GM18907 (cell line): ENCODE results near the gene USP3.
"Not testable (repeated sequence)": the region's sequence is repeated elsewhere in the genome, so short reads cannot be mapped to it uniquely, and the experiment has no call there.

ENCODE experiments used
- ATAC-seq: cut with Tn5 transposase; IDR thresholded peaks from one replicate; pipeline ENCODE4 v1.9.1; 2021; ENCODE audit warnings: mild to moderate bottlenecking, moderate library complexity; ENCODE audit not compliant: unreplicated experiment

USP3 gene

DNA sequence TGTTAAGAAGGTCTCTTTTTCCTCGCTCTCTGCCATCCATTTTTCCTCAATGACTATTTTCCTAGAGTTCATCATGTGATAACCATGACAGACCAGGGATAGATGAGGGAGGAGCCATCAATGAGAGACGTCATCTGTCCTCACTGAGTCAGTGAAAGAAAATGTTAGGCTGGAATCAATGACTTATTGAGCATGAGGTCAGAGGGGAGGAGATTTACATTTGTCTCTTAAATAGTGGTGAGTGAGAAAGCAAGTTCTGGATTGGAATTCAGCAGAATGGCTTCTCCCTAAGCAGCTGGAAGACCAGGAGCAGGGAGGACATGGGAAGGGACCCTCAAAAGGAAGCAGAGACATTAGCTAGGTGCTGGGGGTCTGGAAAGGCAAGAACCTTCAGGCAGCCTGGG, 28.2 kb upstream of the USP3 start:
- no peak for ATAC-seq

- ATAC-seq, result no peak
Observed at GRCh38 chr15:63478243-63478642, 26.1 kb upstream of the USP3 start.

DNA sequence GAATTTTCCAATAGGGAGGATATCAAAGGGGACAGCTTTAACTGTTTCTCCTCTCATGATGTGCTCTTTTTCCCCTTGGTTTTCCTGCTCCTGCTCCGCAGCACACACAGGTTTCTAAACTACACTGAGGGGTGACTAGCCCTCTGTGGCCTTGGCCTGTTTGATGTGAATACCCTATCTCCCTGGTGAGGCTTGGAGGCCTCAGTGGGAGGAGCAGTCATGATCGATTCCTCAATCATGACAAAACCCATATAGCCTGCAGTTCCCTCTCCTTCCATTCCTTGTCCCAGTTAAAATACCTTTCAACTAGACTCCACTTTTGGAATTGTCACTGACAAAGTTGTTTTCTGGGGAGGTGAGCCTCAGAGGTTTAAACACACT, 24.0 kb upstream of the USP3 start:
- ATAC-seq, result no peak

GRCh38 chr15:63481105-63481810, 23.1 kb upstream of the USP3 start:
- no peak for ATAC-seq

- no peak for ATAC-seq
Observed at GRCh38 chr15:63482874-63483323, 21.5 kb upstream of the USP3 start.

DNA sequence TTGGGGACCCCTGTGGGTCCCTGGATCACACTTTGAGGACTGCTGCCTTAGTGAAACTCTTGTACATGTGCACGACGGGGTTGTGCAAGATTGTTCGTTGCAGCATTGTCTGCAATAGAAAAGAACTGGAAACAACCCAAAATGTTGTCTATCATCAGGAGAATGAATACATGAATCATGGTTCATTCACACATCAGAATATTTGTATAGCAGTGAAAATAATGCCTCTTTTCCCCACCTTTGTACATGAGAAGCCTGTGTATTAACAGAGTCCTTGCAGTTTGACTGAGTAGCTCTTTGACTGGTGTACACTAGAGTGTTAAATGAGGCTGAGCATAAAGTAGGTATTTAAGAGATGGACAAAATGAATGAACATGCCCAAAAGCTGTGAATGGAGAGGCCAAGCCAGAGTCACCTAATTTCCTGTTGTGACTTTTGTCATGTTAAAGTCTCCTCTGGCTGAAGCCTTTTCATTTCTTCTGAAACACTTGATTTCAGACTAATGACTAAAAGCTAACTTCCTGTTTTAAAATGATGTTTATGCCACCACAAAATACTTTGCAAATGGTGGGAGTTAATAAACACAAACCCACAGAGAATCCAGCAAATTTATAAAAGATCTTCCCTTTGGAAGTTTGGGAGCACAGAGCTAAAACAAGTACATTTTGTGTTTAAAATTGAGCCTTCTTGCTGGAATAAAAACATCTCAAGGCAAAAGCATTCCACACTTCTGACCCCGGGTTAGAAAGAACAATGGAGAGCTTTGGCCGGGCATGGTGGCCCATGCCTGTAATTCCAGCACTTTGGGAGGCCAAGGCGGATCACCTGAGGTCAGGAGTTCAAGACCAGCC, 20.6 kb upstream of the USP3 start:
- ATAC-seq, result no peak

- no peak for ATAC-seq
Observed at GRCh38 chr15:63484433-63485186, 19.8 kb upstream of the USP3 start.

- peak; percentile 49 for ATAC-seq
Observed at GRCh38 chr15:63487076-63487757, 17.2 kb upstream of the USP3 start.

DNA sequence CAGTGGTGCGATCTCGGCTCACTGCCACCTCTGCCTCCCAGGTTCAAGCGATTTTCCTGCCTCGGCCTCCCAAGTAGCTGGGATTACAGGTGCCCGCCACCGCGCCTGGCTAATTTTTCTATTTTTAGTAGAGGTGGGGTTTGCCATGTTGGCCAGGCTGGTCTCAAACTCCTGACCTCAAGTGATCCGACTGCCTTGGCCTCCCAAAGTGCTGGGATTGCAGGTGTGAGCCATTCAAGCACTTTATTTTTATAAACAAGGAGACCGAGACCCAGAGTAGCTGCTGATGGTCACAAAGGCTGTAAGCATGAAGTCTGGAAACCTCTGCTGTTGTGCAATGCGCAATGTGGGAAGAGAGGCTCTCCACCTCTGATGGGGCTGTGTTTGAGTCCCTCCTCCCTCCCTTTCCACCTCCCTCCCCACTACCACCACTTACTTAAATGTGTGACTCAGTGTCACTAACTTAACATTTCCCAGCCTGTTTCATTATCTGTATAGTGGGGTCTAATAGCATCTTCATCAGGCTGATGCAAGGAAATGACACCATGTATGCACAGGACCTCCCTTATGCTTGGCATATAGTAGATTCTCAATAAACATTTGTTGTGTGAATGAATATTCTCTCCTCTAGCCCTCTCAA, 16.5 kb upstream of the USP3 start:
- ATAC-seq, result not testable (repeated sequence)

GRCh38 chr15:63488398-63488960, 15.9 kb upstream of the USP3 start:
- no peak for ATAC-seq

DNA sequence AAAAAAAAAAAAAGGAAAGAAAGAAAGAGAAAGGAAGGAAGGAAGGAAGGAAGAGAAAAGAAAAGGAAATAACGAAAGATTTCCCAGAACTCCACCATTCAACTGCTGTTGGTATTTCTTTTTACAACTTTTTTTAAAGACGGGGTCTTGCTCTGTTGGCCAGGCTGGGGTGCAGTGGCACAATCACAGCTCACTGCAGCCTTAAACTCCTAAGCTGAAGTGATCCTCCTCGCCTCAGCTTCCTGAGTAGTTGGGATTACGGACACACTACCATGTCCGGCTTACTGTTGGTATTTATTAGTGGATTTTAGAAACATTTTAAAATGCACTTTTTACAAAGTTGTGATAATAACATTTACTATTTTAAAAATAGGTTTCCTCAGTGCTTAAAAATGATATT, 15.0 kb upstream of the USP3 start:
- ATAC-seq, result no peak

- no peak for ATAC-seq
Observed at GRCh38 chr15:63490345-63491034, 13.9 kb upstream of the USP3 start.

DNA sequence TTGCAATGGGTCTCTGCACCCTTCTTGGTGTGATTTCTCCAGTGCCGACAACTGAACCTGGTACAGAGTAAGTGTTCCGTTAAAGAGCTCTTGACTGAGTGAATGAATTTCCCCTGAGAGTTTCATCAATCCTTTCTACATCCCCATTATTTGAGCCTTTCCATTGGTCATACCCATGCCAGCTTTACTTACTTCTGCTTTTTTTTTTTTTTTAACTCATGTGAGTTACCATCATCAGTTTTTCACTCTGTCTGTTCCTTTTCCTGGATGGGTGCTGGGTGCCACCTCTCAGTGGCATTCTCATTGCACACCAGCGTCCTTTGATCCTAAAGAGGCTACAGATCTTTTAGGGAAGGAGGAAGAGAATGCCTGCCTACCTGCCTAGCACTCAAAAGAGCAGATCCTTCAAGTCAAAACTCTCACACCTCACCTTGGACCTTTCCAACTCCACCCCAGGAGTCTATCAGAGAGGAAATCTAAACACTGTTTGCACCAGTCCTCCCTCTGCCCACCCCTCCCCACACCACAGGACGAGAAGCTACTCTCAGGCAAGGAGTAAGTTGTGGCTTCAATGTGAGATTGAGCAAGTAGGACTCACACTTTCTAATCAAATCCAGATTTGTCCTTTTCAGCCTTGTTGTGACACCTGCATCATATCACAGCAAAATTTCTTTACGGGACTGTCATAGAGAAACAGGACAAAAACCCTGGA, 13.1 kb upstream of the USP3 start:
- ATAC-seq, result no peak

DNA sequence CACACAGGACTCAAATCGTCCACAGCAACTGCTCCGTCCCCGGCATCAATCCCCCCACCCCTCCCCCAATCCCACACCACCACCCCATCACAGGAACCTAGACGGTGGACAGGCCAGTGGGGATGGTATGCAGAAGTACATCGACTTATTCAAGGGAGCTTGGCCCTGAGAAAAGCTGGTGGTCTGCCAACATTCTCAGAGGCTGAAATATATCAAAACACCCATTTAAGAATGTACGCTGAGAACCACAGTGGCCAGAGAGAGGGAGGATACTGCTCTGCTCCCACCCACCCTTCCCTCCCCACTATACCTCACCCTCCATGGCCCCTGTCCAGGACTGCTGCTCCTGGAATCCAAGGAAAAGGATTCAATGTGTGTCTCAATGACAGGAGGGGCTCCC, 12.4 kb upstream of the USP3 start:
- no peak for ATAC-seq

GRCh38 chr15:63492541-63493077, 11.8 kb upstream of the USP3 start:
- ATAC-seq, result no peak

DNA sequence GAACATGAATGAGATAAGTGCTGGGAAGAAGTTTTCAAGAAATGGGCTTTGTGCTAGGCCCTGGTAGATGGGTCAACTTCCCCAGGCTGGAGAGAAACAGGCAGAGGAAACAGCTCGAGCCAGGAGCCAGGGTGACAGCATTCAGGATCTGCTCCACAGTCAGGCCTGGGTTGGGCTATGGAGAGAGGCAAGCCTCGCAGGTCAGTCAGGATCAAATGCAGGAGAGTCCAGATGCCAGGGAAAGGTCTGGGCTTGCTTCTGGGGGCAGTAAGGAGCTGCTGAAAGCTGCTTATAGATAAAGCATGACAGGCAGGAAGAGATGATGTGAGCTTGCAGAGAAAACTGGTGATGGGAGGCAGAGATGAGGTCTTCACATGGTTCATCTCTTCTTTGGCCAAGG, 11.0 kb upstream of the USP3 start:
- ATAC-seq, result no peak

DNA sequence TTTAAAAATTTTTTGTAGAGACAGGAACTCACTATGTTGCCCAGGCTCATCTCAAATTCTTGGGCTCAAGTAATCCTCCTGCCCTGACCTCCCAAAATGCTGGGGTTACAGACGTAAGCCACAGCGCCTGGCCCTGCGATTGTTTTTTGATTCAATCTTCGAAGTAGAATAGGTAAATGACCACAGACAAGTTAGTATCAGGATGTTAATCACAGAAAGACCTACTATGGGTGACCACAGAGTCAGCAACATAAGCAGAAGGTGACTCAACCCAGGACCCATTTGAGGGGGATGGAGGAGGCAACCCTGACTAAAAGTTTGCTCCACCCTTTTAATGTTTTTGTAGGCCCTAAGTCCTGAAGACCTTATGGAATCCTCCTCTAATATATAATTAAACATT, 10.0 kb upstream of the USP3 start:
- ATAC-seq, result no peak

- no peak for ATAC-seq
Observed at GRCh38 chr15:63495343-63495742, 9.1 kb upstream of the USP3 start.
